PC-3 (cell line): ENCODE measurements around the gene SP3. TPM values are rescaled to one million over a fixed set of nuclear protein-coding genes. Genes with fewer than 3 reads are reported as not detected.

ENCODE experiments used
- ATAC-seq: fragments of 200-7000 bp; cut with Tn5 transposase; 2 replicates; pipeline ENCODE4 v1.9.1; 2020; ENCODE audit warnings: mild to moderate bottlenecking, moderate library complexity
- BruUV-seq: library from RNA; stranded (reverse); fragments of 400-500 nt; replicated peaks from 2 replicates; lab custom pipeline; 2021; lab: Mats Ljungman, UMichigan
- CTCF ChIA-PET: fragments of 300-600 bp; sonication (Branson Sonifier 250); formaldehyde crosslinking; loops from one replicate; lab custom pipeline; 2022; ENCODE audit warnings: antibody characterized with exemption; lab: Charles Lee
- POLR2A ChIA-PET: fragments of 300-600 bp; sonication (Branson Sonifier 250); formaldehyde crosslinking; loops from one replicate; lab custom pipeline; 2022; ENCODE audit warnings: antibody characterized with exemption; ENCODE audit not compliant: unreplicated experiment; lab: Charles Lee
- DNase-seq: peaks from one replicate; pipeline ENCODE4 v3.0.0-alpha.2; 2015
- H2AFZ ChIP-seq: fragments of 300-600 bp; sonication (generic); 2 replicates; pipeline ENCODE4 v1.6.0; 2016; ENCODE audit warnings: antibody characterized with exemption, low read length
- H3F3A ChIP-seq: fragments of 300-600 bp; sonication (generic); one replicate; pipeline ENCODE4 v1.6.0; 2017; ENCODE audit warnings: antibody characterized with exemption, low read length, control low read depth, mild to moderate bottlenecking; ENCODE audit not compliant: unreplicated experiment
- H3K27ac ChIP-seq: fragments of 300-600 bp; sonication (generic); 2 replicates; pipeline ENCODE4 v1.5.1; 2016; ENCODE audit warnings: mild to moderate bottlenecking, low read length
- H3K27me3 ChIP-seq: fragments of 300-600 bp; sonication (generic); 2 replicates; pipeline ENCODE4 v1.6.1; 2016; ENCODE audit warnings: low read length, mixed read lengths
- H3K36me3 ChIP-seq: fragments of 300-600 bp; sonication (generic); 2 replicates; pipeline ENCODE4 v1.6.1; 2016; ENCODE audit warnings: low read depth, mixed run types, low read length, mixed read lengths
- H3K4me1 ChIP-seq: fragments of 300-600 bp; sonication (generic); 2 replicates; pipeline ENCODE4 v1.5.1; 2016; ENCODE audit warnings: low read length; ENCODE audit not compliant: insufficient read depth
- H3K4me2 ChIP-seq: fragments of 300-600 bp; sonication (generic); 2 replicates; pipeline ENCODE4 v1.6.0; 2016; ENCODE audit warnings: low read length
- H3K4me3 ChIP-seq: fragments of 300-600 bp; sonication (generic); 2 replicates; pipeline ENCODE4 v1.5.1; 2016; ENCODE audit warnings: mild to moderate bottlenecking, low read length, mixed read lengths
- H3K79me2 ChIP-seq: fragments of 300-600 bp; sonication (generic); 2 replicates; pipeline ENCODE4 v1.6.1; 2017; ENCODE audit warnings: low read length, mixed read lengths
- H3K9ac ChIP-seq: fragments of 300-600 bp; sonication (generic); 2 replicates; pipeline ENCODE4 v1.6.0; 2016; ENCODE audit warnings: mild to moderate bottlenecking, low read length
- H3K9me2 ChIP-seq: fragments of 300-600 bp; sonication (generic); replicated peaks from 2 replicates; pipeline ENCODE4 v1.6.1; 2016; ENCODE audit warnings: mixed run types, low read length, mixed read lengths
- H3K9me3 ChIP-seq: fragments of 300-600 bp; sonication (generic); 2 replicates; pipeline ENCODE4 v1.6.1; 2016; ENCODE audit warnings: low read length, mixed read lengths
- H4K20me1 ChIP-seq: fragments of 300-600 bp; sonication (generic); 2 replicates; pipeline ENCODE4 v1.6.1; 2016; ENCODE audit warnings: low read length, mixed read lengths
- CTCF ChIP-seq: fragments of 300-600 bp; sonication (generic); conservative IDR thresholded peaks from 2 replicates; pipeline ENCODE4 v1.5.1; 2017; ENCODE audit warnings: antibody characterized with exemption, low read depth, mild to moderate bottlenecking, low read length
- EZH2 ChIP-seq: fragments of 300-600 bp; sonication (generic); IDR thresholded peaks from one replicate; pipeline ENCODE4 v1.6.1; 2017; ENCODE audit warnings: antibody characterized with exemption, mild to moderate bottlenecking, low read length; ENCODE audit not compliant: unreplicated experiment
- EZH2phosphoT487 ChIP-seq: fragments of 300-600 bp; sonication (generic); IDR thresholded peaks from 2 replicates; pipeline ENCODE4 v1.6.1; 2018; ENCODE audit warnings: mild to moderate bottlenecking, antibody characterized with exemption, low read length, borderline replicate concordance
- intact Hi-C: fragments of 100-400 bp; cut with micrococcal nuclease; formaldehyde crosslinking; loops from 2 replicates; pipeline ENCODE4 v1.9.0; 2023
- total RNA-seq: library from RNA; depleted of rRNA; stranded (reverse); fragments of >200 nt; gene quantifications from 2 replicates; pipeline ENCODE4 v1.2.3, GENCODE V29; 2014

Gene SP3
- total RNA-seq, 1 experiment from 2014 or later = 117 TPM

GRCh38 chr2:173876833-173877413 lies 88.2 kb downstream of the SP3 start:
- Histone ChIP-seq H3K4me2 (no peak overlapping the region), H3F3A (no peaks in the 10 kb centered on the region), H3K9ac (no peak overlapping the region), H3K4me1 (peaks cover 15% of the 10 kb centered on the region), H3K27me3 (no peaks in the 10 kb centered on the region), H2AFZ (no peak overlapping the region), H3K9me3 (no peaks in the 10 kb centered on the region), H4K20me1 (no peaks in the 10 kb centered on the region), H3K36me3 (no peaks in the 10 kb centered on the region), H3K9me2 (no peaks in the 10 kb centered on the region), H3K27ac (no peak overlapping the region), H3K4me3 (no peak overlapping the region), H3K79me2 (no peaks in the 10 kb centered on the region)
- BruUV-seq = no TSS peak
- TF ChIP-seq EZH2 (no peak), EZH2phosphoT487 (no peak), CTCF (no peak)
- CTCF ChIA-PET = no interaction called here
- DNase-seq = no peak
- no peak for ATAC-seq
- intact Hi-C loops = no loop called here
- POLR2A ChIA-PET = no interaction called here

- Histone ChIP-seq H2AFZ (no peak overlapping the region), H3K79me2 (no peaks in the 10 kb centered on the region), H3K9me2 (no peaks in the 10 kb centered on the region), H4K20me1 (no peaks in the 10 kb centered on the region), H3K4me2 (no peak overlapping the region), H3K27ac (no peak overlapping the region), H3F3A (no peaks in the 10 kb centered on the region), H3K9me3 (no peaks in the 10 kb centered on the region), H3K36me3 (no peaks in the 10 kb centered on the region), H3K9ac (no peak overlapping the region), H3K4me3 (no peak overlapping the region), H3K27me3 (no peaks in the 10 kb centered on the region), H3K4me1 (peaks cover 10% of the 10 kb centered on the region)
- ATAC-seq (no peak), DNase-seq (no peak)
- TF ChIP-seq EZH2phosphoT487 (no peak), EZH2 (no peak), CTCF (no peak)
- intact Hi-C loops = no loop called here
- ChIA-PET POLR2A (no interaction called here), CTCF (no interaction called here)
- no TSS peak for BruUV-seq
Measured at GRCh38 chr2:173874894-173875237, 90.3 kb downstream of the SP3 start.

- Histone ChIP-seq H3K4me1 (peaks cover 10% of the 10 kb centered on the region), H3K9ac (no peak overlapping the region), H3K27ac (no peak overlapping the region), H4K20me1 (no peaks in the 10 kb centered on the region), H3F3A (no peaks in the 10 kb centered on the region), H3K36me3 (no peaks in the 10 kb centered on the region), H2AFZ (no peak overlapping the region), H3K27me3 (no peaks in the 10 kb centered on the region), H3K79me2 (no peaks in the 10 kb centered on the region), H3K9me3 (no peaks in the 10 kb centered on the region), H3K9me2 (no peaks in the 10 kb centered on the region), H3K4me2 (no peak overlapping the region), H3K4me3 (no peak overlapping the region)
- BruUV-seq = no TSS peak
- ChIA-PET POLR2A (no interaction called here), CTCF (no interaction called here)
- DNase-seq (no peak), ATAC-seq (no peak)
- intact Hi-C loops = no loop called here
- TF ChIP-seq CTCF (no peak), EZH2 (no peak), EZH2phosphoT487 (no peak)
Measured at GRCh38 chr2:173874003-173874893, 90.9 kb downstream of the SP3 start.
